Subcutaneous adipose tissue (tissue), 4 donors: ENCODE measurements around the gene NET1. TPM values are rescaled to one million over a fixed set of nuclear protein-coding genes. Genes with fewer than 3 reads are reported as not detected.

ENCODE experiments used
- total RNA-seq, 4 donors: library from RNA; depleted of rRNA; stranded (reverse); fragments of >200 nt; gene quantifications; one replicate each; pipeline ENCODE4 v1.1.0, GENCODE V29; 2016
- TF ChIP-seq, protein P1 (sequence below): fragments of 450-650 bp; IDR thresholded peaks from one replicate; pipeline ENCODE4 v1.5.1; 2016; ENCODE audit warnings: low read depth, mild to moderate bottlenecking, control low read depth, antibody characterized with exemption, moderate library complexity

NET1 gene
- total RNA-seq, 4 donors from 2014 or later = 48.3 to 214 (median 82.9) TPM

DNA sequence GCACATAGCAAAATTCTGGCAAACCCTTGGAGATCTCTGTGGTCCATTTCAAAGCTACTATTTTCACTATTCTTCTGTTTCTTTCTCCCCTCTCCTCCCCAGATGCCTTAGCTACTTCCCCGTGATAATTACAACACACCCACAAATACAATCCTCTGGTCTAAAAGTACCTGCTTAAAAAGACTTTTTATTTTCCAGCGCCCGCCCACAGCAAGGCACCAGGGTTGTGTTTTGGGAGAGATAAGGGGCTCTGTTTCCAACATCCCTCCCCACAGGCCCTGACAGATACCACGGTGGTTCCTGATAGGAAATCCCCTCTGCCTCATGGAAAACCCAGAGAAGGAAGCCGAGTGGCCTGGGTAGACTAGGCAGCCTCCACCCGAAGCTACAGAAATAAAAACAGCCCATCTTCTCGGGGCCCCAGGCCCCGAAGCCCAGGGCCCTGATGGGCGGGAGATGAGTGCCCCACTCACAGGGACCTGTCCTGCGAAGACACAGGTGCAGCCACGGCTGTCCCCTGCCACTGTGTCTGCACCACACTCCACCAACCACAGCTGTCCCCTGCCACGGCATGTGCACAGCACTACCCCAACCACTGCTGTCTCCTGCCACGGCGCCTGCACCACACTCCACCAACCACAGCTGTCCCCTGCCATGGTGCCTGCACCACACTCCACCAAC is 67.3 kb downstream of the NET1 start:
- TF ChIP-seq, protein P1, sequence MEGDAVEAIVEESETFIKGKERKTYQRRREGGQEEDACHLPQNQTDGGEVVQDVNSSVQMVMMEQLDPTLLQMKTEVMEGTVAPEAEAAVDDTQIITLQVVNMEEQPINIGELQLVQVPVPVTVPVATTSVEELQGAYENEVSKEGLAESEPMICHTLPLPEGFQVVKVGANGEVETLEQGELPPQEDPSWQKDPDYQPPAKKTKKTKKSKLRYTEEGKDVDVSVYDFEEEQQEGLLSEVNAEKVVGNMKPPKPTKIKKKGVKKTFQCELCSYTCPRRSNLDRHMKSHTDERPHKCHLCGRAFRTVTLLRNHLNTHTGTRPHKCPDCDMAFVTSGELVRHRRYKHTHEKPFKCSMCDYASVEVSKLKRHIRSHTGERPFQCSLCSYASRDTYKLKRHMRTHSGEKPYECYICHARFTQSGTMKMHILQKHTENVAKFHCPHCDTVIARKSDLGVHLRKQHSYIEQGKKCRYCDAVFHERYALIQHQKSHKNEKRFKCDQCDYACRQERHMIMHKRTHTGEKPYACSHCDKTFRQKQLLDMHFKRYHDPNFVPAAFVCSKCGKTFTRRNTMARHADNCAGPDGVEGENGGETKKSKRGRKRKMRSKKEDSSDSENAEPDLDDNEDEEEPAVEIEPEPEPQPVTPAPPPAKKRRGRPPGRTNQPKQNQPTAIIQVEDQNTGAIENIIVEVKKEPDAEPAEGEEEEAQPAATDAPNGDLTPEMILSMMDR = no peak

DNA sequence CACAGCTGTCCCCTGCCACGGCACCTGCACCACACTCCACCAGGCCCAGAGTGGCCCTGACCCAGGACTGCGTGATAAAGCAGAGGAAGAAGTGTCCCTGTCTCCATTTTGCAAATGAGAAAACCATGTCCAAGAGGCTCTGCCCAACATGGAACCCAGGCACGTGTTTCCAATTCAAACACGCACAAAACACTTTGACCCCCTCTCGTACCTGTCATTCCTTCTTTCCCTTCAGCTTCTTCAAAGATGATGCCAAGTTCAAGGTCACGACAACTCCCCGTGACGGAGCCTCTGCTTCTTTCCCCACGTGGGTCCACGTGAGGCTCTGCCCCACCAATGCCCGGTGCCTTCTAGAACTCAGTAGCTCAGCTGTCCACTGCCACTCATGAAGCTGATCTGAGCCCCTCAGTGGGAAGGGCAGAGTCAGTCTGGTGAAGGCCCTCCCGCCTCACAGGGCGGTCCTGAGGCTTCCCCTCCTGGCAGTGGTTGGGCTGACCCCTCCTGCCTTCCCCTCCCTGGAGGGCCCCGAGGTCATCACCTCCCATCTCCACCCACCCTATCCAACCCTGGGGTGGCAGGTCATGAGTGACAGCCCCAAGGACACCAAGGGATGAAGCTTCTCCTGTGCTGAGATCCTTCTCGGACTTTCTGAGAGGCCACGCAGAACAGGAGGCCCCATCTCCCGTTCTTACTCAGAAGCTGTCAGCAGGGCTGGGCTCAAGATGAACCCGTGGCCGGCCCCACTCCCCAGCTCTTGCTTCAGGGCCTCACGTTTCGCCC is 68.0 kb downstream of the NET1 start:
- TF ChIP-seq, protein P1 = no peak

DNA sequence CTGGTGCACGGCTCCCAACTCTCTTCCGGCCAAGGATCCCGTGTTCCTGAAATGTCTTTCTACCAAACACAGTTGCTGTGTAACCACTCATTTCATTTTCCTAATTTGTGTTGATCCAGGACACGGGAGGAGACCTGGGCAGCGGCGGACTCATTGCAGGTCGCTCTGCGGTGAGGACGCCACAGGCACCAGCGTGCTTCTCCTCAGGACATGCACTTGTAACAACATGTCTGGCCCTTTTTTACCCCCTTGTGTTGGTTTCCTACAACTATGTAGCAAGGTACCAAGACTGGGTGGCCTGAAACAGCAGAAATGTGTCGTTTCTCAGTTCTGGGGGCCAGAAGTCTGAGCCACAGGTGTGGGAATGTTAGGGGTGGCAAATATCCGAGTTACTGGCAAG is 68.8 kb downstream of the NET1 start:
- TF ChIP-seq, protein P1 = no peak

DNA sequence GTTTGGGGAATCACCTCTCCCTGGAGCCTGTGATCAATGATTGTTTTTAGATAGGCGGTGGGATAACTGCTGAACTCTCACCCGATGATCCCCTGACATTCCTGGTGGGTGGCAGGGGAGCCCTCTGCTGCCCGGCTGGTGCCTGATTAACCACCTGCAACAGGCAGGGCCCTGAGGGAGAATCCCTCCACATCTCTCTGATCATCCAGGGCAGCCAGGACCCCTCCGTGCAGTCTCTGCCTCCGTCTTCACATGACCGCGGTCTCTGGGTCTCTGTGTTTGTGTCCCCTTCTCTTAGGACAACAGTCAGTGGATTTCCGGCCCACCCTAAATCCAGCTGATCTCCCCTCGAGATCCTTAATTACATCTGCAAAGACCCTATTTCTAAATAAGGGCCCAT is 69.7 kb downstream of the NET1 start:
- TF ChIP-seq, protein P1 = no peak

DNA sequence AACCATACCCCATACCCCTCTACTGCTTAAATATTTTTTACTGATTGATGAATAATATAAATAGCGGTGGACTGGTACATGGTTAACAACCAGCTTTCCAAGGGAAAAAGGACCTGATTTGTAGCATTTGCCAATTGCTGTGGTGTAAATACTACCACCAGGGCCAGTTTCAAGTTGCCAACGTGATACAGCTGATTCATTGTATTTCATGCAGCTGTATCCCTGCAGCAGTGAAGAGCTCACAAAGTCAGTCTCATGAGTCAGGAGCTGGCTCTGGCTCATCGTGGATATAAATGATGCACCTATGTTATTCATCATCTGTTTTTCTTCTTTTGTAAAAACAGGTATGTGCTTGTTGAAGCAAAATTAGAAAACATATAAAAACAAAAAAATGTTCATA is 71.8 kb downstream of the NET1 start:
- TF ChIP-seq, protein P1 = no peak

DNA sequence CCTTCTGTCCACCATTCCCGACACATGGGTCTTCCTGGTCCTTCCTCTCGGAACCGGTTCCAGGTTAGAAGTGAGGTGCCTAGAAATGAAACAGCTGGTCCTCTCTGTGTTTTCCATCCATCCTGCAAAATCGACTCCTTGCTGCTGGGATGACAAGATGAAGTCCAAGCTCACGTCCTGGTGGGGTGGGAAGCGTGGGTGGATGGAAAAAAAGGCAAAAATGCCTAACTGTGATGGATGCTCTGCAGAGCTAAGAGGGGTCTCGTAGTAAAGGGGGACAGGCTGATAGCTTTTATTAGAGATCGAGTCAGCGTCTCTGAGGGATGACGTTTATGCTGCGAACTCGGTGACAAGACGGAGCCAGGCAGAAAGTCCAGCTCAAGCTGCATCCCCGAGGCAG is 72.9 kb downstream of the NET1 start:
- TF ChIP-seq, protein P1 = no peak
